GM19035 (cell line): ENCODE measurements around the gene NTSR1.
A peak's percentile ranks its signal among the peaks of the same experiment; 100 is the strongest.

Experiments used
- ATAC-seq: cut with Tn5 transposase; IDR thresholded peaks from one replicate; pipeline ENCODE4 v1.9.1; 2021; ENCODE audit not compliant: unreplicated experiment

NTSR1 gene

DNA sequence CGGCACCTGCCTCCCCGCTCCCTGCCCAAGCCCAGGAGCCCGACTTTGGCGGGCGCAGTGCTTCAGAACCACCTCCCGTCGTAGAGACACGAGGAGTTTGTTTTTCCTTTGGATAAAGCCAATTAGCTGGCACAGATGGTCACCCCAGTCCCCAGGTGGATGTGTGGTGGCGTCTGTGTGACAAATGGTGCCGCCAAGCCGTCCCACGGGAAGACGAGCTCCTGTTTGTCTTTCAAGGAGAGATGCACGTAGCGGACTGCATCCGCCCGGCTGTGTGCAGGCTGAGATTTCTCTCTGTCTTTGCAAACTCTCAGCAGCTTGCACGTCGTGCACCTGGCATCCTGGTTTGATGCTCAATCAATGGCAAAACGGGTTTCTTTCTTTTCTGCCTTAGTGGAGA is 71.6 kb downstream of the NTSR1 start:
- no peak for ATAC-seq

DNA sequence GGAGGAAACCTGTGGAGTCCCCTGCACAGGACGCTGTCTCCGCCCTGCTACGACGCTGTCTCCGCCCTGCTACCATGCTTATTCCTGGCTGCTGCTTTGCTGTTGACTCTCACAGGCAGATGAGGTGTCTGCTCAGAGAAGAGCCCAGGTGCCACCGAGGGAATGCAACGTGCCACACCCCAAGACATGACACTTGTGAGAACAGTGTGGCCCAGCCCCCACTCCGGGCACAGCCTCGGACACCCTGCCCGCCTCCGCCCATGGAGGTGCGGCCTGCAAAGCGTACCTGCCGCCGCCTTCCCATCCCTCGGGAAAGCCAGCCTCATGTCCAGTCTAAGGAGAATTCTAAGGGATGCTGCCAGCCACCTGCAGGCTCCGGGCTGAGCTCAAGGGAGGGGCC is 72.1 kb downstream of the NTSR1 start:
- ATAC-seq: no peak

DNA sequence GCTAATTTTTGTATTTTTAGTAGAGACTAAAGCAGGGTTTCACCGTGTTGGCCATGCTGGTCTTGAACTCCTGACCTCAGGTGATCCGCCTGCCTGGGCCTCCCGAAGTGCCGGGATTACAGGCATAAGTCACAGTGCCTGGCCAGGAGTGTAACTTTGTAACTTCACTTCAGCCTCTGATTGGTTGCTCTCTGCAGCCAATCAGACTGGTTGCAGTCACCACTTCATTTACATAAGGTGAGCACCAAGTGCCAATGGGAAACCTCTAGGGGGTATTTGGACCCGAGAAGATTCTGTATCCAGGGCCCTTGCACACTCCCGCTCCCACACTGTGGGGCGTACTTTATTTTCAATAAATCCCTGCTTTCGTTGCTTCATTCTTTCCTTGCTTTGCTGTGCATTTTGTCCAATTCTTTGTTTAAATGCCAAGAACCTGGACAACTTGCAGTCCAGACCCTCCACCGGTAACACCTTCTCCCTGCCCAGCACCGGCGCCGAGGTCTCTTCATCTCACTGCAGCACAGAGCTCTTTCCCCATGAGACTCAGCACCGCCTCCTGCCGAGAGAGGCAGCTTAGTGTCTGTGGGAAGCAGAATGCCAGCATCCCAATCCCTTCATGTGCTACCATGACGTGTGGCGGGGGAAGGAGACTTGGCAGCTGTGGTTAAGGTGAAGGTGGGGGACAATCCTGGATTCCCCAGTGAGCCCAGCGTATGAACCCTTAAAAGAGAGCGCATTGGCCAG is 73.7 kb downstream of the NTSR1 start:
- ATAC-seq: no peak

DNA sequence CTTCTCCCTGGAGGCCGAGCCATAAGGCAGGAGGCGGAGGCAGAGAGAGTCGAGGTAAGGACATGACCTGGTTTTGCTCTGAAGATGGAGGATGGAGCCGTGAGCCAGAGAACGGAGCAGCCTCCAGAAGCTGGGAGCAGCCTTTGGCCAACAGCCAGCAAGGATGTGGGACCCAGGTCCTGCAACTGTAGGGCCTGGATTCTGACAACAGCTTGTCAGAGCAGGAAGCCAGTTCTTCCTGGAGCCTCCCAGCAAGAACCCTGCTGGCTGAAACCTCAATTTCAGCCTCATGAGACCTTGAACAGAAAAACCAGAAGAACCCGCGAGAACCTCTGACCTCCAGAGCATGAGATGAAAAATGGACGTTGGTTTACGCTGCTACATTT is 74.2 kb downstream of the NTSR1 start:
- no peak for ATAC-seq

DNA sequence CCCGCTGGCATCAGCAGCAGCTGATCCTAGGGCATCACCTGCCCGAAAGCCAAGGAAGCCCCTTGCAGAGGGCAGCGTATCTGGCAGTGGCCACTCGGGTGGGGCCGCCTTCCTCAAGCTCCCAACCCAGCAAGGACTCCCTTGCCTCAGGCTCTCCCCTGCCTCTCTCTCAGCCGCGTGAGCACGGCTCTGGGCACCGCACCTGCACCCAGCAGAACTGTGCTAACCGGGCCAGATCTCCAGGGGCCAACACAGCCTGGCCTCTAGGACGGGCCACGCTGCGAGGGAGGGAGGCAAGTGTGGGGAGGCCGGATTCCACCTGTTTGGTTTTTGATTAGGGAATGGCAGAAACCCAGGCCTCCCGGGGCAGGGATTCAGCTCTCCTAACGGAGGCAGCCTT is 75.9 kb downstream of the NTSR1 start:
- ATAC-seq: no peak

DNA sequence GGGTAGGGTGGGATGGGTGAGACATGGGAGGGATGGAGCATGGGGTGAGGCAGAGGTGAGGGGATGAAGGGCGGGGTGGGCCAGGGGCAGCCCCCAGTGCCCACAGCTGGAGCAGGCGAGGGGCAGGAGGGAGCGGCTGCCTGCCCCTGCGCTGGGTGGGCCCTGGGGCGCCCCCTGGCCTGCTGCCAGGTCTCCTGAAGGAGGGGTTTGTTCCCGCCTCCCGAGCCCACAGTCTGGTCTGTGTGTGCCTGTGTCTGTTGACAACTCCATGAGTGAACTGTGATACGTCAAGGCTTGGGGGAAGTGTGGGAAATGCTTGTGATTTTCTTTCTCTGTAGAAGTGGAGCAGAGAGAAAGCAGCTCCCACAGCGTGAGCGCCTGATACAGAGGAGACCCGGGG is 76.8 kb downstream of the NTSR1 start:
- ATAC-seq: no peak

DNA sequence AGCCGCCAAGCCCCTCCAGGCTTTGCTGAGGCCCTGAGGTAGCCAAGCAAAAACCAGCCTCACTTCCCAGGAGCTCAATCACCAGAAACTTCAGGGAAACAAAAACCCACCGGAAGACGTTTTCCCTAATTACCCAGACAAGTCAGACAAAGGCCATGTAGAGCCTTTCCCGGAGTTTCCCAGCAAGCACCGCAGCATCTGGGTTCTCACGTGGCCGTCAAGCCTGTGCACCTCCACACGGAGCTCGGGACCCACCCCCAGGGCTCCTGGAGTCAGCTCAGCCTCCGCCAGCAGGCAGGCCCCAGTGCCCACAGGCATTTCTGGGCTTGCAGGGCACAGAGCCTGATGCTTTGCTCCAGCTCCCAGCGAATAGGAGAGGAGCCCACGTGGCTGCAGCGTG is 77.5 kb downstream of the NTSR1 start:
- ATAC-seq: no peak

DNA sequence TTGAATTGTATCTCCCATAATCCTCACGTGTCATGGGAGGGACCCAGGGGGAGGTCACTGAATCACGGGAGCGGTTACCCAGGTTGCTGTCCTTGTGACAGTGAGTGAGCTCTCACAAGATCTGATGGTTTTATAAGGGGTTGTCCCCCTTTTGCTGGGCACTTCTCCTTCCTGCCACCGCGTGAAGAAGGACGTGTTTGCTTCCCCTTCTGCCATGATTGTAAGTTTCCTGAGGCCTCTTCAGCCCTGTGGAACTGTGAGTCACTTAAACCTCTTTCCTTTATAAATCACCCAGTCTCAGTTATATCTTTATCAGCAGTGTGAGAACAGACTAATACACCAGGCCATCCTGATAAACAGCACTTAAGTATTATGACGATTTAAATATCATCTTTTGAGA is 78.7 kb downstream of the NTSR1 start:
- no peak for ATAC-seq

DNA sequence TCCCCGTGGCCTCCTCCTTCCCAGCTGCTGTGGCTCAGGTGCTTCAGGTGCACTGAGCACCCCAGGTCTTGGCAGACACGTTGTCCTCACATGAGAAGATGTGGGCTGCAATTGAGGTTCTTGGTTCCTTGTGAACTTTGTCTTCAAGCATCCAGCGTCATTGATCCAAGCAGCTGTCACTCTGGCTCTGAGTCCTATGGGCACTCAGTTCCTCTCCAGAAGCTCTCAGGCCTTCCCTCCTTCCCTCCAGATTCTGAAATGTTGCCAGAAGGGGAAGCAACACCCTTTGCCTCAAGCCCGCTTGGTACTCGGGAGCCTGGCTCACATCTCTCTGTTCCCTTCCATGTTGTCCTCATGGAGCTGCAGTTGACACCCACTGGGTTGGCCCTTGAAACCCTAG is 79.2 kb downstream of the NTSR1 start:
- ATAC-seq: no peak

DNA sequence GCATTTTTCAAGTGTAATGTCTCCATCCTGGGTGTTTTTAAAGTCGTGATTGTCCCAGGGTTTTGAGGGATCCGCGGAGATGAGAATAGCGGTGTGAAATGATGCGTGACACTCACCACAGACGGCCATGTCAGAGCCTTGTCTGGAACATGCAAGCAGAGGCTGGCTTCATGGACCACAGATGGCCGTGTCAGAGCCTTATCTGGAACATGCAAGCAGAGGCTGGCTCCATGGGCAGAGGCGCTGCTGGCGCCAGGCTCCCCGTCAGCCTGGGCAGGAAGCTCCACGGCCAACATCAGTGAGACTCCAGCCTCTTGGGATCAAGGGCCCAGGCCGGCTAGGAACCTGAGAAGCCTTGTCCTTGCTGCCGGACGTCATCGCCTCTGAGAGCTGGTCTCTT is 80.0 kb downstream of the NTSR1 start:
- ATAC-seq: no peak

DNA sequence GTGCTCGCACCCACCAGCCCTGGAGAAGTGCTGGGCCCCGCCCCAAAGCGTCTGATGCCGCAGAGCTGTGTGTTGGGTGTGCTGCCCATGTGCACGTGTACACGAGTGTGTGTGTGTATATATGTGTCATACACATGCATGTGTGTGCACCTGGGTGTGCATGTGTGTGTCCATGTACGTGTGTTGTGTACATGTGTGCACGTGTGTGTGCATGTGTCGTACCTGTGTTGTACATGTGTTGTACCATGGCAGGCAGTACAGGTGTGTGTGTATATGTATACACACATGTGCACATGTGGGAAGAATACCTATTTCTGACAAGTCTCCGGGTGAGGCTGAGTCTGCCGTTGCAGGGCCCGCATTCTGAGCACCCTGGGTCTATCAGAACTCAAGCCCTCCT is 81.4 kb downstream of the NTSR1 start:
- ATAC-seq: no peak

DNA sequence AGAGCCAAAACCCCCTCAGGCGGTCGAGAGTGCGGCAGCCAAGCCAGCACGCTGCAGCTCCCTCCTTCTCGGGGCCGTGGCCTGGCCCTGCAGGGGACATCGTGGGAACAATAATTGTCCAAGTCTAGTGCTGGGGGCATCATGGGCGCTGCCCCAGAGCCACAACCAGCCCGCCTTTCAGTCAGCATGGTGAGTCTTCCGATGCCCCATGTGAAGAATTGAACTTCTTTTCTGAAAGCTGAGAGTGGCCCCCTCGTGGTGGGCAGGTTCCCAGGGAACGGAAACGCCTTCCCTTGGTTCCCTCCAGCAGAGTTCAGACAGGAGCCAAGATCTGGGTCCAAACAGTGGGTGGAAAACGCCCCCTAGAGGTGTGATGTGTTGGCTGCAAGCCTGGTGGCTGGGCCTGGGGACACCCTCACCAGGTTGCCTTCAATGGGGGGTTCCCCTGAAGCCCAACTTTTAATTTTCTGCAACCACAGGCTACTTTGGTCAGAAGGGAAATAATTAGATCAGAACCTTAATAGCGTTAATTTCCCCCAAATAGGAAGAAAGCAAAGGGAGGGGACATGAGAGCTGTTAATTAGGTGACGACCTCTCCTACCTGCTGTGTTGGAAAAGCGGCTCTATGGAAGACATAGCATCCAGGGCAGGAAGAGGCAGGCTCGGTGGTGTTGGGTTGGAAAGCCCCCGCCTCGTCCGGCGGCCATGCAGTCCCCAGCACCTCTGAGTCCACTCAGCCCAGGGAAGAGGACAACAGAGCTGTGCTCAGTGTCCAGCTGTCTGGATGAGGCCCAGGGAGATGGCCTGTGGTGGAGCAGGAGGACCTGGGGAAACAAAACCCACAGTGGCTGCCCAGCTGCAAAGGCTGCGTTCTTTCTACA is 82.9 kb downstream of the NTSR1 start:
- no peak for ATAC-seq

DNA sequence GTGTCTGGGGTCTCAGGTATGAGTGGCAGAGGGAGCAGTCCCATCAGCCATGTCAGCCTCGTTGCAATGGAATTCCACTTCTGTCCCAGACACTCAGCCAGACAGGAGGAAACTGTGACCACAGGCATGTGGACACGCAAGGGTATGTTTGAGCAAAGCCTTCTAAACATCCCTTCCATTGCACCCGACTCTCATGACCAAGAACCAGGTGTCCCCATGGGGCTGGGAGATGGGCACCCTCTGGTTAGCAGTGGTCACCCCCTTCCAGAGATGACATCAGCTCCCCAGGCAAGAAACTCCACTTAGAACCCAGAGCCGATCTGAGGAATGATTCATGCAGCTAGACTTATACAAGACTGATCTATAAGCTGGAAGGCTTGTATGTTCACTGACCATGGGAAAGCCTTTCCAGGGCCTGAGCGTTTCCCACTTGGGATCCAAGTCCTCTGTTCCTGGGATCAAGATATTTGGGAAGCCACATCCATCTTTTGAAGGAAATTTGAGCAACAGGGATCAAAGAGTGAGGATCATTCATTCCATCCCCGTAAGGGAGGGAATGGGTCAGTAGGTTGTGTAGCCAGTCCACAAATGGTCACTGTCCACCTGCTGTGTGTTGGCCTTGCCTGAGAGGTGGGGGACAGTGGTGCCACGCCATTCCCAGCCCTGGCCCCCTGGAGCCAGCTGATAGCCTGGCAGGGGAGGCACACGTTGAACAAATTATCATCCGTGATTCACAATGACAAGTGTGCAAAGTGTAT is 83.7 kb downstream of the NTSR1 start:
- no peak for ATAC-seq

DNA sequence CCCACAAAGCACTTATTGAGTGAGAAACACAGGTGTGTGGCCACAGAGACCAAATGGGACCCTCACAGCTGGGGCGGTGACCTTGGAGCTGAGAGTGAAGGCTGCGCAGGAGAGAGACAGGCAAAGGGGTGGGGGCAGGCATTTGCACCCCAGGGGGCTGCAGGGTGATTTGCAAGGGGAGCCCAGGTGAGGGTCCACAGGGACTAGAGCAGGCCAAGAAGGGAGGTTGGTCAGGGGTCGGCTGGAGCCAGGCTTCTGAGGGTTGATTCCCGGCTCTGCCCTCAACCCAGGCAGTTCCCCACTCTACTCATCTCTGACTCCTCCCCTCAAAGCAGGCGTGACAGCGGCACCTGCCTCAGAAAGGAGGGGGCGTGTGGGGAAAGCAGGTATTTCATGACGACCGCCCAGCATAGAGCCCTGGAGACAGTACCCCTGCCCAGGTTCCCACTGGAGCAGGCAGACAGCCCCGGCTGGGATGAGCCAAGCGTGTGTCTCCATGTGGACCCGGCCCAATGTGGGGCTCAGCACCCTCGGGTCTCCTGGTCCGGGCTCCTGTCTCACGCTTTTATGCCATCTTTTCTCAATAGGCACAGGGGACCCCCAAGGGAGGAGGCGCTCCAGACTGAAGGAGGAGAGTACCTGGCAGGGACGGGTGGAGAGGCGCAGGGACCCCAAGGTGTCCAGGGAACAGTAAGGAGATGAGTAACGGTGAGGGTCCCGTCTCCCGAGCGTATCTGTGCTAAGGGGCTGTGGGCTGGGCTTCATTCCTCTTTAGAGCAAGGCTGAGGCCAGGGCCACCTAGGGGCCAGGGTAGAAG is 84.5 kb downstream of the NTSR1 start:
- no peak for ATAC-seq

DNA sequence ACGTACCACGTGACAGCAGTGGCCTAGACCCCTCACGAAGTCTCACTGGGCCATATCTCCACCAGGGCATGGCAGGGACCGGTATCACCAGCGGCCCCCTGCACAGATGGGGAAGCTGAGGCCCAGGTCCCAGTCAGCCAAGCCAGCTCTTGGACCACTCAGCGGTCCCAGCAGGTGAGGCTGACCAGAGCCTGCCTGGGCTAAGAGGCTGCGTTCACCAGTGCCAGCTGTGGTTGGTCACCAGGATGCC is 85.0 kb downstream of the NTSR1 start:
- no peak for ATAC-seq

DNA sequence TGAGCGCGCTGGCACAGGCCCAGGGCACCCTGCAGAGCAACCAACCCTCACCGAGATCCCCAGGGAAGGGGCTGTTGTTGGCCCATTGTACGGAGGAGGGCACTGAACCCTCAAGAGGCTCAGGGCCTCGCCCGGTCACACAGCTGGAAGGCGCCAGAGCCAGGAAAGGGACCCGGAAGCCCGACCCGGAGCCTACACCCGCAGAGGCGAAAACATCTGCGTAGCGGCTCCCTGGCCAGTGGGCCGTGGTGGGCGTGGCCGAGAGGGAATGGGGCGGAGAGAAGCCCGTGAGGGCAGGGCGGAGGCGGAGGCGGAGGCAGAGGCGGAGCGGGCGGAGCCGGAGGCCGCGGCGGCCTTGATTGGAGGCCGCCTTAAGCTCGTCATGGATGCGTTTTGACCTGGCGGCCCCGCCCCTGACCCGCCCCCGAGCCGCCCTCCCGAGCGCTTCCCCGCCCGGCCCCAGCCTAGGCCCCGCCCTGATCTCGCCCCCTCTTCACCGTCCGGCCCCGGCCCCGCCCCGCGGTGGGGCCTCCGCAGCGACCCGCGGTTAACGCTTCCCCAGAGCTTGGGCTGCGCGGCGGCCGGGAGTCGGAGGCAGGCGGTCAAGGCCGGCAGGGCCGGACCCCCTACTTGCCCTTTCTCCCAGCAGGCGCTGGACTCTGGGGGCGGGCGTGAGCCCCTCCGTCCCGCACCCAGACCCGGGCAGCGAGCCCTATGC is 85.5 kb downstream of the NTSR1 start:
- ATAC-seq: peak; percentile 70

DNA sequence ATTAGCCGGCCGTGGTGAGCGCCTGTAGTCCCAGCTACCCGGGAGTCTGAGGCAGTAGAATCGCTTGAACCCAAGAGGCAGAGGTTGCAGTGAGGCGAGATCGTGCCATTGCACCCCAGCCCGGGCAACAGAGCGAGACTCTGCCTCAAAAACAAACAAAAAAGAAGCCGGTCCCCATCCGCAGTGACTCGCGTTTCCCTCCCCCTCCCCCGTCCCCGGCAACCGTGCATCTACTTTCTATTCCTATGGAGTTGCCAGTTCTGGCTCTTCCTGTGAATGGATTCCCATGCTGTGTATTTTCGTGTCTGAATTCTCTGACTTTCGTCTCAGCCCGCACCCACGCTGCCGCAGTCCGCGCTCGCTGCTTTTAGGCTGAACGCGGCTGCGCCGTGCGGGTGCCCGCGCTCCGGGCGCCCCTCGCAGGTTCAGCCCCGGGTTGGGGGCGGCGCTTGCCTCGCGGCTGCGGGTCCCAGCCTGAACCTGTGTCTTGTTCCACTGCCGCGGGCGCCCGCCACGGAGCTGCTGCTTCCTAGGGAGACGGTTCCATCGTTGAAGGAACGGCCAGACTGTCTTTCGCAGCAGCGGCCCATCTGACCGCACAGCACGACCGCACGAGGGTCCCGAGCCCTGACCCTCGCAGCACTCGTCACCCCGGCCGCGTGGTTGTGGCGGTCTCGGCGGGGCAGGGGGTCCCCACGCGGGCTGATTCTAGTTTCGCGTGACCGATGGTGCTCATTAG is 86.6 kb downstream of the NTSR1 start:
- ATAC-seq: no peak

DNA sequence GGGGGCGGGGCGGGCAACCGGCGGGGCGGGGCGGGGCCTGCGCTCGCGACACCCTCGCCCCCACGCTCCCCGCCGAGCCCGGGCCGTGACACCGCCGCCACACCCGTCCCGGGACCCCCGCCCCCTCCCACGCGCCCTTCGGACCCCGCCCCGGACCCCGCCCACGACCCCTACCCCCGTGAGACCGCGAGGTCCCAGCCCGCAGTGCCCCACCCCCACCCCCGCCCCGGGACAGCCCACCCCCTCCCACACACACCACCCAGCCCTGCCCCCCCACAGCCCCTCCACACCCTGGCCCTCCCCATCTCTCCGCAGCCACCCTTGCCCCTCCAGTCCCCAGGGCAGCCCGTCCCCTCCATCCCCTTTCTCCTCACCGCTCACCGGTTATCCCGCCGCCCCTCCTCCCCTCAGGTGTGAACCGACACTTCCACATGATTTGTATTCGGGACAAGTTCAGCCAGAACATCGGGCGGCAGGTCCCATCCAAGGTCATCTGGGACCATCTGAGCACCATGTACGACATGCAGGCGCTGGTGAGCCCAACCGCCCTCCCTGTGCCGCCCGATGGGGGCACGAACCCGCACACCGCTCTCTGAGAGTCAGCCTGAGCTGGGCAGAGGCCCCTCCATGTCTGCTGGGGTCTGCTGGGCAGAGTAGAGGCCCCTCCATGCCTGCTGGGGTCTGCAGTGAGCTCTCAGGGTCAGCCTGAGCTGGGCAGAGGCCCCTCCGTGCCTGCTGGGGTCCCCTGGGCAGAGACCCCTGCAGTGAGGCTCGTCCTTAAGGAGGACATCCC is 88.3 kb downstream of the NTSR1 start:
- ATAC-seq: no peak
